ENCODE measurements around the gene ZNF800. TPM values are rescaled to one million over a fixed set of nuclear protein-coding genes. Genes with fewer than 3 reads are reported as not detected.
"Not testable (repeated sequence)": the region's sequence is repeated elsewhere in the genome, so short reads cannot be mapped to it uniquely, and the experiment has no call there.

ZNF800 gene
- total RNA-seq (2014; rRNA removed; shearing (Covaris generic)) = 15.9 and 19.1 TPM in 2 replicates

GRCh38 chr7:127392566-127393367 is at the start of gene ZNF800:
ZNF800 (minus strand) TSS chr7:127392708; CDS start chr7:127391557, 1,151 bp downstream.
- peak; percentile 86 for DNase-seq (ENCODE audit: low spot score)

GRCh38 chr7:127440206-127440605 is 47.7 kb upstream of the ZNF800 start:
- no peak for DNase-seq (ENCODE audit: low spot score)

- no peak for DNase-seq (ENCODE audit: low spot score)
Observed at GRCh38 chr7:127438836-127439235, 46.3 kb upstream of the ZNF800 start.

- DNase-seq (ENCODE audit: low spot score) = no peak
Observed at GRCh38 chr7:127437837-127438236, 45.3 kb upstream of the ZNF800 start.

GRCh38 chr7:127437241-127437640 is 44.7 kb upstream of the ZNF800 start:
- no peak for DNase-seq (ENCODE audit: low spot score)

- not testable (repeated sequence) for DNase-seq (ENCODE audit: low spot score)
Observed at GRCh38 chr7:127429281-127429680, 36.8 kb upstream of the ZNF800 start.

- no peak for DNase-seq (ENCODE audit: low spot score)
Observed at GRCh38 chr7:127419196-127419595, 26.7 kb upstream of the ZNF800 start.

GRCh38 chr7:127418459-127418858 is 26.0 kb upstream of the ZNF800 start:
- no peak for DNase-seq (ENCODE audit: low spot score)

- no peak for DNase-seq (ENCODE audit: low spot score)
Observed at GRCh38 chr7:127417346-127417745, 24.8 kb upstream of the ZNF800 start.

GRCh38 chr7:127415060-127415742 is 22.7 kb upstream of the ZNF800 start:
- no peak for DNase-seq (ENCODE audit: low spot score)

- no peak for DNase-seq (ENCODE audit: low spot score)
Observed at GRCh38 chr7:127413962-127414361, 21.5 kb upstream of the ZNF800 start.

- no peak for DNase-seq (ENCODE audit: low spot score)
Observed at GRCh38 chr7:127413326-127413725, 20.8 kb upstream of the ZNF800 start.

GRCh38 chr7:127411176-127411575 is 18.7 kb upstream of the ZNF800 start:
- no peak for DNase-seq (ENCODE audit: low spot score)

GRCh38 chr7:127409629-127410028 is 17.1 kb upstream of the ZNF800 start:
- DNase-seq (ENCODE audit: low spot score) = no peak

GRCh38 chr7:127404286-127405072 is 12.0 kb upstream of the ZNF800 start:
- no peak for DNase-seq (ENCODE audit: low spot score)

GRCh38 chr7:127396184-127396583 is 3.7 kb upstream of the ZNF800 start:
- DNase-seq (ENCODE audit: low spot score) = no peak

- not testable (repeated sequence) for DNase-seq (ENCODE audit: low spot score)
Observed at GRCh38 chr7:127395104-127395503, 2.6 kb upstream of the ZNF800 start.

- DNase-seq (ENCODE audit: low spot score) = no peak
Observed at GRCh38 chr7:127393368-127394058, 1.0 kb upstream of the ZNF800 start.

- DNase-seq (ENCODE audit: low spot score) = peak; percentile 66
Observed at GRCh38 chr7:127392182-127392565, 334 bp downstream of the ZNF800 start.

- DNase-seq (ENCODE audit: low spot score) = no peak
Observed at GRCh38 chr7:127391591-127392181, 822 bp downstream of the ZNF800 start.
